ENCODE results near the gene B3GNT5. TPM values are rescaled to one million over a fixed set of nuclear protein-coding genes. Genes with fewer than 3 reads are reported as not detected.

Gene B3GNT5
- total and polyA plus RNA-seq, 9 of the 15 experiments (the other 6 are each of a cell fraction or from before 2014, with no cell fraction given), result 8.8 to 23.8 (median 14.4) TPM

DNA sequence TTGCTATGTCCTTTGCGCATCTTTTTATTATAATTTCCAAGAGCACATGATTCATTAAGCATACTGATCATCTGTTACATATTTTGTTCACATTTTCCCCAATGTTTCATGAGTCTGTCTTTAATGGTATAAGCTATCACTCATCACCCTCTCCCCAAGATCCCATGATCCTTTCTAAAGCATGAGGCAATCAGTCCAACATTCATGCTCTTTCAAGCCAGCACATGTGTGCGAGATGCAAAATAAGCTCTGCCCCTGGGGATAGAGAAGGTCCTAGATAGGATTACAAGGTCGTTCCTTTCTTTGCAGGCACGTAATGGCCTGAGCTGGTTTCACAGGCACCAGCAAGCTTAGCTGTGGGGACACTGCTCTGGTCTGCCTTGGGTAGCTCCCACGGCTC lies 32.2 kb upstream of the B3GNT5 start:
- H3K4me2 ChIP-seq (ENCODE audit: insufficient read depth, low read length), result no peak overlapping the region
- H3K9me3 ChIP-seq (replicated peaks; ENCODE audit: control insufficient read depth, insufficient read depth, low read depth, low read length), result no peaks in the 10 kb centered on the region
- no peaks in the 10 kb centered on the region for H3K27me3 ChIP-seq (ENCODE audit: control insufficient read depth in 2 of 2, insufficient read depth in 2 of 2, low read length in 2 of 2)
- peak; percentile 16; the same call in 1 of the 3 replicates for ATAC-seq
- DNase-seq (ENCODE audit: extremely low read depth in 1 of 4, low spot score in 3 of 4), result no peak
- H3K79me2 ChIP-seq (ENCODE audit: control insufficient read depth, insufficient read depth, low read length), result no peaks in the 10 kb centered on the region
- H3K9ac ChIP-seq (ENCODE audit: insufficient read depth in 1 of 2, low read depth in 2 of 2, low read length in 2 of 2), result no peak overlapping the region
- no peak overlapping the region for H3K4me3 ChIP-seq
- in situ Hi-C loops (cut with MboI) (no loop called here), intact Hi-C loops (cut with micrococcal nuclease) (no loop called here)
- no peak overlapping the region for H3K27ac ChIP-seq (ENCODE audit: extremely low read depth, low read depth, low read length)
- no TSS peak for BruUV-seq (replicated peaks)
- H4K20me1 ChIP-seq (replicated peaks; ENCODE audit: control insufficient read depth, insufficient read depth, low read length), result no peaks in the 10 kb centered on the region
- no peaks in the 10 kb centered on the region for H3K9me1 ChIP-seq (ENCODE audit: control insufficient read depth, insufficient read depth, low read length)
- H3K36me3 ChIP-seq (ENCODE audit: control insufficient read depth, insufficient read depth, low read length), result no peaks in the 10 kb centered on the region
- POLR2A ChIA-PET, result interaction anchor here (0.7 kb wide), 1 partner anchor 1214 kb away, joined by 4 read pairs; no protein-coding TSS in a partner anchor
- TF ChIP-seq KAT2B (IDR thresholded peaks at IDR 0.05; ENCODE audit: low read depth, low read length), result no peak
- TF ChIP-seq MEIS2 (IDR thresholded peaks at IDR 0.05; ENCODE audit: partially characterized antibody), result peak; percentile 58
- no peak for TF ChIP-seq ZNF197 (CRISPR knock-in tag; IDR thresholded peaks at IDR 0.05; ENCODE audit: low read depth)
- WGBS (ENCODE audit: insufficient coverage, low coverage, missing lambda C conversion rate), result 66% methylated on average over 5 of the region's 5 CpGs
- FAIRE-seq, result no peak
- CTCF ChIA-PET (ENCODE audit: low intra/inter-chr PET ratio), result no interaction called here
- H2AFZ ChIP-seq (ENCODE audit: low read depth, low read length), result no peak overlapping the region
- H3K4me1 ChIP-seq (replicated peaks in 1 of 2; ENCODE audit: control insufficient read depth in 2 of 2, insufficient read depth in 2 of 2, low read length in 2 of 2), result peaks cover 6 to 20% of the 10 kb centered on the region in 2 experiments; a peak in 4 of 5 replicates

DNA sequence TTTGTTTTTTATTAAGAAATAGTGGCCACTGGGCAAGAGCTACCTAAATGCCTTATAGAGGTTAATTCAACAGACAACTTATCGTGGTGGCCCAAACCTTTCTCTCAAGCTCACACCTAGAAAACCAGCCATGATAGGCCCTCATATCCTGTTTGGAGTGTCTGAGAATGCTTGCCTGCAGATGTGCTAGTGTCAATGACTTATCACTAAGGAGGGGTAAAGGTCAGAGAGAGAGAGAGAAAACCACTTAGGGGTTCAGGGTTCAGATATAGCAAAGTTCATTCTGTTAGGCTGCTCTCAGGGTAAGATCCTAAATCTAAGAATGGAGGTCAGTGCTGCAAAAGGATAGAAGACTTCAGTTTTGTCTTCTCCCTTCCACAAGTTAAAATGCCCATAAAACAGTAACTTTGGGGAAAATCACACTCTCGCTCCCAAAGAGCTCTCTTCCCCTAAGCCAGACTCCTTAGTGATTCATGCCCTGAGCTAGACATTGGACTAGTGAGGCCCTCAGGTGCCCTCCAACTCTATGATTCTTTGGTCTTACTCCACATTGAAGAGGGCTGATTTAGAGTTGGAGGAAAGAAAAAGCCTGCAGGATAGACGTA lies 30.3 kb upstream of the B3GNT5 start:
- Histone ChIP-seq H3K27me3 (ENCODE audit: control insufficient read depth in 2 of 2, insufficient read depth in 2 of 2, low read length in 2 of 2) (no peaks in the 10 kb centered on the region), H3K79me2 (ENCODE audit: control insufficient read depth, insufficient read depth, low read length) (no peaks in the 10 kb centered on the region), H2AFZ (ENCODE audit: low read depth, low read length) (no peak overlapping the region), H3K4me2 (ENCODE audit: insufficient read depth, low read length) (no peak overlapping the region), H3K9me1 (ENCODE audit: control insufficient read depth, insufficient read depth, low read length) (no peaks in the 10 kb centered on the region), H4K20me1 (replicated peaks; ENCODE audit: control insufficient read depth, insufficient read depth, low read length) (no peaks in the 10 kb centered on the region), H3K27ac (ENCODE audit: extremely low read depth, low read depth, low read length) (no peak overlapping the region), H3K9me3 (replicated peaks; ENCODE audit: control insufficient read depth, insufficient read depth, low read depth, low read length) (no peaks in the 10 kb centered on the region), H3K4me1 (replicated peaks in 1 of 2; ENCODE audit: control insufficient read depth in 2 of 2, insufficient read depth in 2 of 2, low read length in 2 of 2) (peaks cover 6 to 28% of the 10 kb centered on the region in 2 experiments; a peak in 4 of 5 replicates), H3K36me3 (ENCODE audit: control insufficient read depth, insufficient read depth, low read length) (no peaks in the 10 kb centered on the region), H3K4me3 (no peak overlapping the region), H3K9ac (ENCODE audit: insufficient read depth in 1 of 2, low read depth in 2 of 2, low read length in 2 of 2) (no peak overlapping the region)
- BruUV-seq (replicated peaks), result no TSS peak
- DNase-seq (ENCODE audit: extremely low read depth in 1 of 4, low spot score in 3 of 4) (peak in 1 of 4 experiments; percentile 16), FAIRE-seq (no peak), ATAC-seq (peak; percentile 45; the same call in 2 of the 3 replicates)
- intact Hi-C loops (cut with micrococcal nuclease) (no loop called here), in situ Hi-C loops (cut with MboI) (no loop called here)
- WGBS (ENCODE audit: insufficient coverage, low coverage, missing lambda C conversion rate), result 68% methylated on average over 3 of the region's 3 CpGs
- peak; percentile 62 for TF ChIP-seq NR2C1 (IDR thresholded peaks at IDR 0.05)
- peak; percentile 83 for TF ChIP-seq NR2C1 (tag; IDR thresholded peaks at IDR 0.05)
- TF ChIP-seq ZNF23 (CRISPR knock-in tag; IDR thresholded peaks at IDR 0.05), result no peak
- no peak for TF ChIP-seq NR2C2 (CRISPR knock-in tag; IDR thresholded peaks at IDR 0.05)
- TF ChIP-seq NR2C2 (tag; IDR thresholded peaks at IDR 0.05), result peak; percentile 47
- peak; percentile 16; the same call in 1 of the 2 replicates for TF ChIP-seq CBFA2T3 (IDR thresholded peaks at IDR 0.05)
- ChIA-PET CTCF (ENCODE audit: low intra/inter-chr PET ratio) (interaction anchor here (0.6 kb wide), 1 partner anchor 251 kb away, joined by 4 read pairs; no protein-coding TSS in a partner anchor), POLR2A (interaction anchor here (0.6 to 1.3 kb wide), 3 partner anchors 8 to 15 kb away, joined by 3 to 5 read pairs (median 4); no protein-coding TSS in a partner anchor)
